Loucy (cell line): ENCODE measurements around the gene SCRN3.

Source experiments
- H2AFZ ChIP-seq: fragments of 200-600 bp; sonication (generic); 2 replicates; pipeline ENCODE4 v1.6.0; 2016; ENCODE audit warnings: antibody characterized with exemption, mild to moderate bottlenecking, low read length, moderate library complexity
- H3F3A ChIP-seq: fragments of 200-600 bp; 2 replicates; pipeline ENCODE4 v1.6.0; 2016; ENCODE audit warnings: antibody characterized with exemption, low read depth, mild to moderate bottlenecking
- H3K27me3 ChIP-seq: fragments of 200-600 bp; sonication (generic); 2 replicates; pipeline ENCODE4 v1.6.1; 2014; ENCODE audit warnings: low read length, mild to moderate bottlenecking; ENCODE audit not compliant: insufficient read depth, poor library complexity, severe bottlenecking
- H3K36me3 ChIP-seq: fragments of 200-600 bp; sonication (generic); 2 replicates; pipeline ENCODE4 v1.6.1; 2016; ENCODE audit warnings: low read length; ENCODE audit not compliant: insufficient read depth
- H3K4me1 ChIP-seq: fragments of 200-600 bp; sonication (generic); 2 replicates; pipeline ENCODE4 v1.5.1; 2014; ENCODE audit warnings: low read length, mild to moderate bottlenecking; ENCODE audit not compliant: insufficient read depth, poor library complexity, severe bottlenecking
- H3K4me2 ChIP-seq: fragments of 200-600 bp; sonication (generic); 2 replicates; pipeline ENCODE4 v1.6.0; 2014; ENCODE audit warnings: antibody characterized with exemption, low read length, low read depth, mild to moderate bottlenecking; ENCODE audit not compliant: poor library complexity, severe bottlenecking
- H3K4me3 ChIP-seq: fragments of 200-600 bp; sonication (generic); 2 replicates; pipeline ENCODE4 v1.5.1; 2014; ENCODE audit warnings: low read length, mild to moderate bottlenecking, mixed read lengths; ENCODE audit not compliant: poor library complexity, severe bottlenecking
- H3K79me2 ChIP-seq: fragments of 200-600 bp; sonication (generic); 2 replicates; pipeline ENCODE4 v1.6.1; 2014; ENCODE audit warnings: low read length; ENCODE audit not compliant: insufficient read depth
- H3K9ac ChIP-seq: fragments of 200-600 bp; sonication (generic); 2 replicates; pipeline ENCODE4 v1.6.0; 2014; ENCODE audit warnings: mild to moderate bottlenecking, low read depth, low read length, moderate library complexity; ENCODE audit not compliant: poor library complexity, severe bottlenecking
- H3K9me2 ChIP-seq: fragments of 200-600 bp; sonication (generic); replicated peaks from 2 replicates; pipeline ENCODE4 v1.6.1; 2016; ENCODE audit warnings: low read depth, low read length, mixed read lengths
- H3K9me3 ChIP-seq: fragments of 200-600 bp; sonication (generic); 2 replicates; pipeline ENCODE4 v1.6.1; 2014; ENCODE audit warnings: mild to moderate bottlenecking, antibody characterized with exemption, low read length, low read depth; ENCODE audit not compliant: insufficient read depth
- H4K20me1 ChIP-seq: fragments of 200-600 bp; sonication (generic); 2 replicates; pipeline ENCODE4 v1.6.0; 2014; ENCODE audit warnings: antibody characterized with exemption, low read length, mild to moderate bottlenecking; ENCODE audit not compliant: insufficient read depth, poor library complexity, severe bottlenecking
- CTCF ChIP-seq: fragments of 200-600 bp; sonication (generic); conservative IDR thresholded peaks from 2 replicates; pipeline ENCODE4 v1.5.1; 2014; ENCODE audit warnings: mild to moderate bottlenecking, antibody characterized with exemption, low read length
- EZH2phosphoT487 ChIP-seq: fragments of 200-600 bp; IDR thresholded peaks from 2 replicates; pipeline ENCODE4 v1.6.1; 2018; ENCODE audit warnings: antibody characterized with exemption, mild to moderate bottlenecking, moderate library complexity, borderline replicate concordance

The SCRN3 gene

GRCh38 chr2:174430066-174430465 is 34.5 kb downstream of the SCRN3 start:
- Histone ChIP-seq H3K4me2 (no peak overlapping the region), H3K27me3 (no peaks in the 10 kb centered on the region), H3K79me2 (no peaks in the 10 kb centered on the region), H3K9me3 (no peaks in the 10 kb centered on the region), H3F3A (no peaks in the 10 kb centered on the region), H3K36me3 (0 out of 2 replicates have a peak, but pooled peaks cover 4% of the 10 kb centered on the region), H4K20me1 (no peaks in the 10 kb centered on the region), H2AFZ (no peak overlapping the region), H3K4me1 (no peaks in the 10 kb centered on the region), H3K9me2 (no peaks in the 10 kb centered on the region), H3K9ac (no peak overlapping the region), H3K4me3 (no peak overlapping the region)
- TF ChIP-seq EZH2phosphoT487 (no peak), CTCF (no peak)

- 0 out of 2 replicates have a peak, but pooled peaks cover 4% of the 10 kb centered on the region for H3K36me3 ChIP-seq
- no peaks in the 10 kb centered on the region for H3F3A ChIP-seq
- no peaks in the 10 kb centered on the region for H3K79me2 ChIP-seq
- H3K4me3 ChIP-seq, result no peak overlapping the region
- H2AFZ ChIP-seq, result no peak overlapping the region
- H4K20me1 ChIP-seq, result no peaks in the 10 kb centered on the region
- H3K4me1 ChIP-seq, result no peaks in the 10 kb centered on the region
- no peak overlapping the region for H3K9ac ChIP-seq
- no peaks in the 10 kb centered on the region for H3K9me3 ChIP-seq
- no peak overlapping the region for H3K4me2 ChIP-seq
- TF ChIP-seq EZH2phosphoT487 (no peak), CTCF (no peak)
- no peaks in the 10 kb centered on the region for H3K9me2 ChIP-seq
- no peaks in the 10 kb centered on the region for H3K27me3 ChIP-seq
Observed at GRCh38 chr2:174431902-174432301, 36.4 kb downstream of the SCRN3 start.

DNA sequence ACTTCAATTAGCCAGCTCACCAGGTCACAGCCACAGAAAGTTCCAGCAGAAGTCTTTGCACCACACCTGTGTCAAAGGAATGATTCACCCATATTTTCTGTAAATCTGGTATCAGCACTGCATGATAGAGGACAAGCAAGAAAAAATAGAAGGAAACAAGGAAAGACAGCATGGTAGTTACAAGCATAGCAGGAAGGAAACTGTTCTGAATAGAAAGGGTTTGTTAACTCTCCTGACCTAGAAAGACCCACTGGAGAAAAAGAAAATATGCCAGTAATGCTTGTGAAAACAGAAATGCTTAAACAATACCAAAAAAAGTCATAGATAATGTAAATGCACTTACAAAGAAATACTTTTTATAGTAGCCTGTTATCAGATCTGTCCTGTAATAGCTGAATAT is 40.8 kb downstream of the SCRN3 start:
- Histone ChIP-seq H3K4me2 (no peak overlapping the region), H2AFZ (no peak overlapping the region), H3K4me3 (no peak overlapping the region), H3K36me3 (no peaks in the 10 kb centered on the region), H3K9ac (no peak overlapping the region), H3K9me2 (no peaks in the 10 kb centered on the region), H4K20me1 (no peaks in the 10 kb centered on the region), H3K79me2 (no peaks in the 10 kb centered on the region), H3K4me1 (no peaks in the 10 kb centered on the region), H3K9me3 (no peaks in the 10 kb centered on the region), H3F3A (no peaks in the 10 kb centered on the region), H3K27me3 (no peaks in the 10 kb centered on the region)
- TF ChIP-seq CTCF (no peak), EZH2phosphoT487 (no peak)
